ENCODE results near the gene CDH13.

CDH13 gene

DNA sequence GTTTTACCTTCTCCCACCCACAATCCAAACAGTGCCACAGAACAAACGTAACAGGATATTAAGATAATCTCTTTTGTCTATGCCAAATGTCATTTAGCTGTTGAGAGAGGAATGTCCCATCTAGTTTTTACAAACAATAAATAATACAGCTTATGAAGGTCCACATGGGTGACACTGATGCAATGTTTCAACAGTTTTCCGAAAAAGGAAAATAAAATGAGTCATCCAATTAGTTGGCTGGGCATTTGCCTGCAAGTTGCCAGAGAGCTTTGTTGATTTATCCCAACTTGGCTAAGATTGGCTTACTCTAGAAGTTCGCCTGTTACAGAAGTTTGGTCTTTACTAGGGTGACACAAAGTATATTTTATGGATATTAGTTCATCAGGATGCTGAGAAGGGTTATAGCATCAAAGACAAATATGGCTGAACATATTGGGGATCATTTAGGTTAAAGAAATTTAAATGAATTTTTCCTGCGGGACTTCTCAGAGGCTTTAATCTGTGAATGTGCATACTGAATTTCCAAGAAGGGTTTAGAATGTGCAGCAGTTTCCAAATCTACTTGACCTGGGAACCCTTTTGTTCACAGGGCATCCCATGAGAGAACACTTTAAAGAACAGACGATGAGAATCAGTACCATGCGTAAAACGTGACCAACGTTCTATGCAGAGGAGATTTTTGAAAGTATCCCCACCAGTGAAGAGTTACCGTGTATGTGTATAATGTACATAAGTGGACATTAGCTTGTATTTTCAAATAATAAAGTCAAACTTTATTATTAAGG lies 73.1 kb downstream of the CDH13 start:
- Histone ChIP-seq H3K27ac (no peak overlapping the region), H3K27me3 (ENCODE audit: insufficient read depth, low read depth, severe bottlenecking) (no peaks in the 10 kb centered on the region), H3K36me3 (no peaks in the 10 kb centered on the region), H3K9me3 (ENCODE audit: severe bottlenecking) (no peaks in the 10 kb centered on the region), H3K4me3 (ENCODE audit: low read depth, low read length) (no peak overlapping the region)
- TF ChIP-seq, protein P1, sequence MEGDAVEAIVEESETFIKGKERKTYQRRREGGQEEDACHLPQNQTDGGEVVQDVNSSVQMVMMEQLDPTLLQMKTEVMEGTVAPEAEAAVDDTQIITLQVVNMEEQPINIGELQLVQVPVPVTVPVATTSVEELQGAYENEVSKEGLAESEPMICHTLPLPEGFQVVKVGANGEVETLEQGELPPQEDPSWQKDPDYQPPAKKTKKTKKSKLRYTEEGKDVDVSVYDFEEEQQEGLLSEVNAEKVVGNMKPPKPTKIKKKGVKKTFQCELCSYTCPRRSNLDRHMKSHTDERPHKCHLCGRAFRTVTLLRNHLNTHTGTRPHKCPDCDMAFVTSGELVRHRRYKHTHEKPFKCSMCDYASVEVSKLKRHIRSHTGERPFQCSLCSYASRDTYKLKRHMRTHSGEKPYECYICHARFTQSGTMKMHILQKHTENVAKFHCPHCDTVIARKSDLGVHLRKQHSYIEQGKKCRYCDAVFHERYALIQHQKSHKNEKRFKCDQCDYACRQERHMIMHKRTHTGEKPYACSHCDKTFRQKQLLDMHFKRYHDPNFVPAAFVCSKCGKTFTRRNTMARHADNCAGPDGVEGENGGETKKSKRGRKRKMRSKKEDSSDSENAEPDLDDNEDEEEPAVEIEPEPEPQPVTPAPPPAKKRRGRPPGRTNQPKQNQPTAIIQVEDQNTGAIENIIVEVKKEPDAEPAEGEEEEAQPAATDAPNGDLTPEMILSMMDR (IDR thresholded peaks at IDR 0.05; ENCODE audit: low read depth, low read length) = no peak
- no peak for DNase-seq

DNA sequence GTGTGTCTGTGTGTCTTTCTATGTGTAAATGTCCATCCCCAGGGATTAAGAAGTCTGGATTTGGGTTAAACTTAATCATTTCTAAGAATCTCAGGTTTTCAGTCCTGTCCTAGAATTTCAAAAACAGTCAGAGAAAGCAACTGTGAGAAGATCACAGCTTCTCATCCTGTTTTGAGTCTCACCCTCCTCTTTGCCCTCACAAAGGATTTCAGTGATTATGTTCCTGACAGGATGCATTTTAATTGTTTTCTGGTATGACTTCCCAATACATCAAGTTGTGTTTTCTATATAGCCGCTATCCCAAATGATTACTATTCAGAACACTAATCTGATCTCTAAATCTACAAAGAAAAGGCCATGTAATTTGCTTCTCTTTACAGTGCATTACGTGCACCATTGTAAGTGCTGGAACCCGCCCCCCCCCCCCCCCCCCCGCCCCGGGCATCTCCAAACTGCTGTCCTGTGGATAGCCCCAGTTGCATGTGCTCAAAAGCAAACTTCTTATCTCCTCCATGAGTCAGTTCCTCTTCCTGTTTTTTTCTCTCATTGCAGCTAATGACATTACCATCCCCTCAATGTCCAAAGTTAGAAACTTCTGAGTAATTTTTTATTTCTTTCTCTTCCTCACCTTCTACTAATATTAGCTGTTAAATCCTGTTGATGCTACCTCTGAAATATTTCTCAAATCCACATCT lies 73.9 kb downstream of the CDH13 start:
- Histone ChIP-seq H3K9me3 (ENCODE audit: severe bottlenecking) (no peaks in the 10 kb centered on the region), H3K27me3 (ENCODE audit: insufficient read depth, low read depth, severe bottlenecking) (no peaks in the 10 kb centered on the region), H3K36me3 (no peaks in the 10 kb centered on the region), H3K4me3 (ENCODE audit: low read depth, low read length) (no peak overlapping the region), H3K27ac (no peak overlapping the region)
- no peak for DNase-seq
- TF ChIP-seq, protein P1 (IDR thresholded peaks at IDR 0.05; ENCODE audit: low read depth, low read length) = no peak

DNA sequence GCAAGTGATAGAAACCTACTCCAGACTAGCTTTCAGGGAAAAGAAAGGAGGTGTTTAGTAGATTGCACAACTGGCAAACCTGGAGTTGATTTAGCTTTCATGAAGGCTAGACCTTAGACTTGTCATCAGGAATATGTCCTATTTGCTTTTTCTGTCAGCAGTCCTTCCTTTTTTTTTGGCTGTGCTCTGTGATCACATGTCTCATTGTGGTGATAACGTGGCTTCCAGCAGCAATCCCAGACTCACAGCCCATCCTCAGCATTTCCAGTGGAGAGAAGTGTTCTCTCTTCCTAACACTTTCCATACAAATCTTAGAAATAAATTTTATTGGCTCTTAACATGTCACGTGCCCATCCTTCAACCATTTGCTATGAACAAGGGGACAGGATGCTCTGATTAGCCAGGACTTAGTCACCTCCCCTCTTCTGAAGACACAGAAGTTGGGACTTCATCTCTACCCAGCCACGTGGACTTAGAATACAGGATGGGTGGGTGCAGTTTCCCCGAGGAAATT lies 74.7 kb downstream of the CDH13 start:
- no peaks in the 10 kb centered on the region for H3K27me3 ChIP-seq (ENCODE audit: insufficient read depth, low read depth, severe bottlenecking)
- no peak overlapping the region for H3K4me3 ChIP-seq (ENCODE audit: low read depth, low read length)
- no peak for DNase-seq
- H3K36me3 ChIP-seq = no peaks in the 10 kb centered on the region
- TF ChIP-seq, protein P1 (IDR thresholded peaks at IDR 0.05; ENCODE audit: low read depth, low read length) = no peak
- H3K9me3 ChIP-seq (ENCODE audit: severe bottlenecking) = no peaks in the 10 kb centered on the region
- H3K27ac ChIP-seq = no peak overlapping the region

DNA sequence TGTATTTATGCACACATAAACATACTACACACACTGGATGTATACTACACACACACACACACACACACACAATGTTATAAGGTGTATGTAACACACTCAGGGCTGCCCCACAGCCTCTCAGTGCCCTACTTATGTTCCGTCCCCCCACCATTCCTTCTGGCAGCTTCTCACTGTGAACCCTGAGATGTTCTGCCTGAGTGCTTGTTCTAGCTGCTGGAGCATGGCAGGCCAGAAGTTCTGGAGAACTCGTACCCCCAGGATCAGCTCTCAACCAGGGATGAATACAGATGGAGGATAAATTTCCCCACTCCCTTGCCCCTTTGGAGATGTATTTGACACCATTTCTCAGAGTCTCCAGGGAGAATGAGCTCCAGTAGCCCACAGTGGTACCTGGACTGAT lies 76.4 kb downstream of the CDH13 start:
- Histone ChIP-seq H3K27me3 (ENCODE audit: insufficient read depth, low read depth, severe bottlenecking) (no peaks in the 10 kb centered on the region), H3K4me3 (ENCODE audit: low read depth, low read length) (no peak overlapping the region), H3K9me3 (ENCODE audit: severe bottlenecking) (no peaks in the 10 kb centered on the region), H3K27ac (no peak overlapping the region), H3K36me3 (no peaks in the 10 kb centered on the region)
- TF ChIP-seq, protein P1 (IDR thresholded peaks at IDR 0.05; ENCODE audit: low read depth, low read length) = no peak
- DNase-seq = no peak

DNA sequence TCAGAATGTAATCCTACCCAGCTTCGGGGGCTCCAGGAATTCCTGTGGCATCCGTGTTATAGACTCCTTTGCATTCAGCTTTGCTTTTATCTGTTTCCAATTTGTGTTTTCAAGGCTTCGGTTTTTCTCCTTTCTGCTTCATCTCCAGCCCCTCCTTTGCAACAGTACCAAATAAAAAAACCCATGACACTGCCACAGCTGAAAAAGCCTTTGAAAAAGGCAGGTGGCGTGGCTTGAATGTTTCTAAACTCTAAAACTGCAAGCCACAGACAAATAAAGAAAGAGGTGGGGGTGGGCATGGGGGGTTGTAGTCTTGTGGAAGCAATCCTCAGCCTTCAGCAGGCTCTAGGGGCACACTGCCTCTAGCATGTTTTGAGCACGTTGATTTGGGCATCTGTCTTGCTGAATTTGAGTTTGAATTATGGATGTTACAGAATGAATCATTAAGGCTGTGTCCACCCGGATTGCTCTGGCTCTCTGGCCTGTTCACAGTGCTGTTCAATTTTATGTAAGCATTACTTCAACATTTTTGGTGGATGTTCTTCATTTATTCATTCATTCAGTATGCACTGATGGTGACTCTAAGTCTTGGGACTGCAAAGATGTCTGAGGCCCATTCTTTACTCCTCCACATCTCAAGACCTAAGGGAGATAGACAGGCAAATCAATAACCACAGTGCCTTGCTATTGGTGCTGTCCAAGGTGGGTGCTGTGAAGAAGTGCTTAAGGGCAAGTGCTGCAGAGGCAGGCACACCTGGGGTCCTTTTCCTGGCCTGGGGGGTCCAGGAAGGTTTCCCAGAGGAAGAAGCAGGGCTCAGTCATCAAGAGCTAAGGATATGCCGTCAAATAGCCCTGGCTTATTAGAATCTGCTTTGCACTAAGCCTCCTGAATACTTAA lies 77.4 kb downstream of the CDH13 start:
- Histone ChIP-seq H3K27me3 (ENCODE audit: insufficient read depth, low read depth, severe bottlenecking) (no peaks in the 10 kb centered on the region), H3K9me3 (ENCODE audit: severe bottlenecking) (no peaks in the 10 kb centered on the region), H3K27ac (no peak overlapping the region), H3K36me3 (no peaks in the 10 kb centered on the region), H3K4me3 (ENCODE audit: low read depth, low read length) (no peak overlapping the region)
- no peak for DNase-seq
- TF ChIP-seq, protein P1 (IDR thresholded peaks at IDR 0.05; ENCODE audit: low read depth, low read length) = no peak
